WTC11 (cell line): ENCODE measurements around the gene GRM8. TPM values are rescaled to one million over a fixed set of nuclear protein-coding genes. Genes with fewer than 3 reads are reported as not detected.

ENCODE experiments used
- ATAC-seq: fragments of 200-7000 bp; cut with Tn5 transposase; 2 replicates; pipeline ENCODE4 v1.10.0; 2021; ENCODE audit warnings: mild to moderate bottlenecking, moderate library complexity
- CTCF ChIA-PET: fragments of 300-600 bp; sonication (Branson Sonifier 250); formaldehyde crosslinking; loops from one replicate; lab custom pipeline; 2021; ENCODE audit warnings: antibody characterized with exemption; lab: Charles Lee
- POLR2A ChIA-PET: fragments of 350-600 bp; sonication (Branson Sonifier 250); formaldehyde crosslinking; loops from one replicate; lab custom pipeline; 2021; ENCODE audit warnings: antibody characterized with exemption; lab: Charles Lee
- DNase-seq: peaks from one replicate; pipeline ENCODE4 v3.0.0; 2021; ENCODE audit warnings: low spot score
- H3K27ac Mint-ChIP-seq: 2 replicates; pipeline ENCODE4 v1.8.0; 2021; ENCODE audit warnings: mixed read lengths
- H3K27me3 Mint-ChIP-seq: 2 replicates; pipeline ENCODE4 v1.8.0; 2021; ENCODE audit warnings: low read depth, mild to moderate bottlenecking, moderate library complexity, mixed read lengths
- H3K36me3 Mint-ChIP-seq: 2 replicates; pipeline ENCODE4 v1.8.0; 2021; ENCODE audit warnings: mixed read lengths
- H3K4me1 Mint-ChIP-seq: 2 replicates; pipeline ENCODE4 v1.8.0; 2022; ENCODE audit warnings: mixed read lengths
- H3K4me3 Mint-ChIP-seq: 2 replicates; pipeline ENCODE4 v1.8.0; 2021; ENCODE audit warnings: mild to moderate bottlenecking, moderate library complexity, mixed read lengths
- H3K9me3 Mint-ChIP-seq: 2 replicates; pipeline ENCODE4 v1.8.0; 2021; ENCODE audit warnings: mixed read lengths
- CBFB ChIP-seq: sonication (generic); formaldehyde crosslinking; IDR thresholded peaks from 2 replicates; pipeline ENCODE4 v1.8.1; 2022; ENCODE audit warnings: mild to moderate bottlenecking, low read depth, missing genetic modification reagents
- ELF4 ChIP-seq: sonication (generic); formaldehyde crosslinking; IDR thresholded peaks from 2 replicates; pipeline ENCODE4 v1.8.1; 2022; ENCODE audit warnings: low read depth, mild to moderate bottlenecking, moderate library complexity, missing genetic modification reagents
- FOXK1 ChIP-seq: sonication (generic); formaldehyde crosslinking; IDR thresholded peaks from 2 replicates; pipeline ENCODE4 v1.8.0; 2022; ENCODE audit warnings: mild to moderate bottlenecking, moderate library complexity, missing genetic modification reagents
- IRF2 ChIP-seq: sonication (generic); formaldehyde crosslinking; IDR thresholded peaks from 2 replicates; pipeline ENCODE4 v1.8.0; 2022; ENCODE audit warnings: low read depth, missing genetic modification reagents, borderline replicate concordance
- MXD4 ChIP-seq: fragments of 250-450 bp; sonication (Bioruptor Pico); IDR thresholded peaks from 2 replicates; pipeline ENCODE4 v1.8.0; 2021; ENCODE audit warnings: mild to moderate bottlenecking, moderate library complexity, borderline replicate concordance
- NFATC4 ChIP-seq: fragments of 250-450 bp; sonication (Bioruptor Pico); IDR thresholded peaks from 2 replicates; pipeline ENCODE4 v1.9.0; 2021; ENCODE audit warnings: mild to moderate bottlenecking
- SMAD3 ChIP-seq: sonication (generic); formaldehyde crosslinking; IDR thresholded peaks from 2 replicates; pipeline ENCODE4 v1.8.0; 2022; ENCODE audit warnings: missing genetic modification reagents, mild to moderate bottlenecking, borderline replicate concordance
- SP1 ChIP-seq: sonication (generic); formaldehyde crosslinking; conservative IDR thresholded peaks from 2 replicates; pipeline ENCODE4 v1.8.1; 2022; ENCODE audit warnings: missing genetic modification reagents
- TCF7 ChIP-seq: sonication (generic); formaldehyde crosslinking; IDR thresholded peaks from 2 replicates; pipeline ENCODE4 v1.8.0; 2022; ENCODE audit warnings: mild to moderate bottlenecking, low read depth, missing genetic modification reagents, moderate library complexity
- TP53 ChIP-seq: sonication (generic); formaldehyde crosslinking; IDR thresholded peaks from 2 replicates; pipeline ENCODE4 v1.8.1; 2023; ENCODE audit warnings: mild to moderate bottlenecking, missing genetic modification reagents
- ZNF121 ChIP-seq: sonication (generic); formaldehyde crosslinking; IDR thresholded peaks from 2 replicates; pipeline ENCODE4 v1.8.0; 2023; ENCODE audit warnings: missing genetic modification reagents
- ZNF219 ChIP-seq: sonication (generic); formaldehyde crosslinking; IDR thresholded peaks from 2 replicates; pipeline ENCODE4 v1.8.0; 2023; ENCODE audit warnings: missing genetic modification reagents, mild to moderate bottlenecking, borderline replicate concordance
- total RNA-seq: library from RNA; stranded (reverse); gene quantifications from 3 replicates; pipeline ENCODE4 v1.2.3, GENCODE V29; 2021
- TF ChIP-seq, protein P1 (sequence below): fragments of 250-450 bp; sonication (Bioruptor Pico); conservative IDR thresholded peaks from 2 replicates; pipeline ENCODE4 v1.9.0; 2021; ENCODE audit warnings: mild to moderate bottlenecking
- TF ChIP-seq, protein P2 (sequence below): fragments of 250-450 bp; sonication (Bioruptor Pico); IDR thresholded peaks from 2 replicates; pipeline ENCODE4 v1.9.0; 2021; ENCODE audit warnings: moderate library complexity, mild to moderate bottlenecking, inconsistent platforms, borderline replicate concordance
- TF ChIP-seq, protein P3 (sequence below): sonication (generic); formaldehyde crosslinking; IDR thresholded peaks from 2 replicates; pipeline ENCODE4 v1.8.0; 2023; ENCODE audit warnings: mild to moderate bottlenecking, missing genetic modification reagents
- TF ChIP-seq, protein P4 (sequence below): sonication (generic); formaldehyde crosslinking; IDR thresholded peaks from 2 replicates; pipeline ENCODE4 v1.8.0; 2022; ENCODE audit warnings: mild to moderate bottlenecking, missing genetic modification reagents
- TF ChIP-seq, protein P5 (sequence below): fragments of 250-450 bp; sonication (Bioruptor Pico); IDR thresholded peaks from 2 replicates; pipeline ENCODE4 v1.9.0; 2021; ENCODE audit warnings: mild to moderate bottlenecking
- TF ChIP-seq, protein P6 (sequence below): fragments of 250-450 bp; sonication (Bioruptor Pico); IDR thresholded peaks from 2 replicates; pipeline ENCODE4 v1.9.0; 2021; ENCODE audit warnings: mild to moderate bottlenecking

GRM8 gene
- total RNA-seq, 1 experiment from 2014 or later, result 2.3 TPM

DNA sequence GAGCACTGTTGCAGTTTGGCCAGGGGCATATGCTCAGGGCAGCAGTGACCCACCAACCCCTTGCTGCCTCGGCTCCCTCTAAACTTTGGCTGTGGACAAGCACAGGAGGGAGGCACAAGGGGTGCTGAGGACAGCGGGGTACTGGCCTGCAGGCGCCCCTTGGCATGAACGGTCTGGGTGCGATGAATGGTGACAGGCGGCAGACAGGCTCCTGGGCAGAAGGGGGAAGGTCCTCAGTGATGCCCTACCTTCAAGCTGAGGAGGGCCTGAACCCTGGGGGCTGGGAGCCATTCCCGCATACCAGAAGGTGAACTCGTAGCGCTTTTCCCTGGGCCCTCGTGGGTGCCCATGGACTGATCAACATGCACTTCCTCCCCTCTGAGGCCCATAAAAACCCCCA lies 567.1 kb downstream of the GRM8 start:
- no peaks in the 10 kb centered on the region for H3K27me3 Mint-ChIP-seq
- no peak for ATAC-seq

DNA sequence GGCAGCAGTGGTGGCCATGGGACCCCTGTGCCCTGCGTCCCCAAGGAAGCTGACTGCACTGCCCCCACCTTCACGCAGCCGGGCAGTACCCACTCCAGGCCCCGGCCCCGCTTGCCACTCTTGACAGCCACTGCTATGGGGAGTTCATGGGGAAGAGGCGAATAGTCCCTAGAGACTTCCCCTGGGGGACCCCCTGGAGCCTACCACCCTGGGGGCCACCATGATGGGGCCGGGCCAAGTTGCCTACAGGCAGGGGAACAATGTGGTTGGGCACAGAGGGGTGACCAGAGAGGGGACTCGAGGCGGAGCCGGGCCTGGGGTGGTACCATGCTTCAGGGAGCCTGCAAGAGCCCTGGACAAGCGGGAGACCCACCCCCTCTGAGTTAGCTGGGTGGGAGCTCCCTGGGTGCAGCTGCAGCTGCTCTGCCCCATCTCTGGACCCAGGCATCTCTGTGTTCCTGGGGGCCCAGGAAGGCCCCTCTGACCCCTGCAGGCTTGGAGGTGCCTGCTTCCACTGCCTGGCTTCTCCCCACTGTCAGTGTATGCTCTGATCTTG lies 567.6 kb downstream of the GRM8 start:
- ATAC-seq (no peak), DNase-seq (no peak)
- POLR2A ChIA-PET, result no interaction called here
- H3K36me3 Mint-ChIP-seq, result peaks cover 7% of the 10 kb centered on the region
- CTCF ChIA-PET, result no interaction called here
- H3K4me1 Mint-ChIP-seq, result peaks cover 22% of the 10 kb centered on the region
- no peak for TF ChIP-seq SP1
- no peak for TF ChIP-seq ZNF121 (CRISPR knock-in tag)
- TF ChIP-seq, protein P1, sequence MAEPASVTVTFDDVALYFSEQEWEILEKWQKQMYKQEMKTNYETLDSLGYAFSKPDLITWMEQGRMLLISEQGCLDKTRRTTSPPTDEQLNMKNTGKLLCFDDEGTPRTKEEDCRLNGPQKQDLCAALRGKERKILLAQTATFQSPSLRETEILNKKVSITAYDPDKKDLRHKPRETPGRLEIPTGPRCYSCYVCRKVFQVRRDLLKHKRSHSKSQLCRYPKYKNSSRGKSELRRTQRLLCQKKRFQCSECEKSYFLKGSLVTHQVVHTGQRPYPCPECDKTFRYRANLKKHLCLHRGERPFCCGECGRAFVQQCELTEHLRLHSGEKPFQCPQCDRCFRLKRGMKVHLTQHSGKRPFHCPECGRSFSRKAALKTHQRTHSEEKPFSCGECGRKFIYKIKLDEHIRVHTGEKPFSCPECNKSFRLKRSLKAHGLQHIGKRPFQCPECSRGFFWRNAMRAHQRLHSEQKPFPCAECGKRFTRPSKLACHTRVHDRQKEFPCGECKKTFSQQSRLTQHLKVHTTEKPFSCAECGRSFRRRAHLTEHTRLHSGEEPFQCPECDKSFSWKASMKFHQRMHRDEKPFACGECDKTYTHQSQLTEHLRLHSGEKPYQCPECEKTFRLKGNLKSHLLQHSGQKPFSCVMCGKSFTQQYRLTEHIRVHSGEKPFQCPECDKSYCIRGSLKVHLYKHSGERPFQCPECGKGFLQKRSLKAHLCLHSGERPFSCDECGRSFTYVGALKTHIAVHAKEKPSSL (CRISPR knock-in tag), result no peak
- TF ChIP-seq, all 79 proteins: peak for 0
- H3K27me3 Mint-ChIP-seq, result no peaks in the 10 kb centered on the region
- H3K4me3 Mint-ChIP-seq, result no peak overlapping the region
- peaks cover 7% of the 10 kb centered on the region for H3K9me3 Mint-ChIP-seq
- no peak overlapping the region for H3K27ac Mint-ChIP-seq

More for the DNA sequence above, 567.1 kb downstream of the GRM8 start:
- no peak for DNase-seq
- Mint-ChIP-seq H3K36me3 (peaks cover 10% of the 10 kb centered on the region), H3K27ac (no peak overlapping the region), H3K4me3 (no peak overlapping the region), H3K9me3 (peaks cover 12% of the 10 kb centered on the region), H3K4me1 (peaks cover 22% of the 10 kb centered on the region)
- POLR2A ChIA-PET, result no interaction called here
- CTCF ChIA-PET, result no interaction called here
- TF ChIP-seq ELF4 (CRISPR knock-in tag) (no peak), SMAD3 (CRISPR knock-in tag) (no peak), TCF7 (CRISPR knock-in tag) (no peak), ZNF219 (CRISPR knock-in tag) (no peak), CBFB (no peak), FOXK1 (CRISPR knock-in tag) (no peak)
- TF ChIP-seq, protein P2, sequence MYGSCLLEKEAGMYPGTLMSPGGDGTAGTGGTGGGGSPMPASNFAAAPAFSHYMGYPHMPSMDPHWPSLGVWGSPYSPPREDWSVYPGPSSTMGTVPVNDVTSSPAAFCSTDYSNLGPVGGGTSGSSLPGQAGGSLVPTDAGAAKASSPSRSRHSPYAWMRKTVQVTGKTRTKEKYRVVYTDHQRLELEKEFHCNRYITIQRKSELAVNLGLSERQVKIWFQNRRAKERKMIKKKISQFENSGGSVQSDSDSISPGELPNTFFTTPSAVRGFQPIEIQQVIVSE (CRISPR knock-in tag), result no peak
- TF ChIP-seq, protein P3, sequence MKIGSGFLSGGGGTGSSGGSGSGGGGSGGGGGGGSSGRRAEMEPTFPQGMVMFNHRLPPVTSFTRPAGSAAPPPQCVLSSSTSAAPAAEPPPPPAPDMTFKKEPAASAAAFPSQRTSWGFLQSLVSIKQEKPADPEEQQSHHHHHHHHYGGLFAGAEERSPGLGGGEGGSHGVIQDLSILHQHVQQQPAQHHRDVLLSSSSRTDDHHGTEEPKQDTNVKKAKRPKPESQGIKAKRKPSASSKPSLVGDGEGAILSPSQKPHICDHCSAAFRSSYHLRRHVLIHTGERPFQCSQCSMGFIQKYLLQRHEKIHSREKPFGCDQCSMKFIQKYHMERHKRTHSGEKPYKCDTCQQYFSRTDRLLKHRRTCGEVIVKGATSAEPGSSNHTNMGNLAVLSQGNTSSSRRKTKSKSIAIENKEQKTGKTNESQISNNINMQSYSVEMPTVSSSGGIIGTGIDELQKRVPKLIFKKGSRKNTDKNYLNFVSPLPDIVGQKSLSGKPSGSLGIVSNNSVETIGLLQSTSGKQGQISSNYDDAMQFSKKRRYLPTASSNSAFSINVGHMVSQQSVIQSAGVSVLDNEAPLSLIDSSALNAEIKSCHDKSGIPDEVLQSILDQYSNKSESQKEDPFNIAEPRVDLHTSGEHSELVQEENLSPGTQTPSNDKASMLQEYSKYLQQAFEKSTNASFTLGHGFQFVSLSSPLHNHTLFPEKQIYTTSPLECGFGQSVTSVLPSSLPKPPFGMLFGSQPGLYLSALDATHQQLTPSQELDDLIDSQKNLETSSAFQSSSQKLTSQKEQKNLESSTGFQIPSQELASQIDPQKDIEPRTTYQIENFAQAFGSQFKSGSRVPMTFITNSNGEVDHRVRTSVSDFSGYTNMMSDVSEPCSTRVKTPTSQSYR (CRISPR knock-in tag), result no peak

DNA sequence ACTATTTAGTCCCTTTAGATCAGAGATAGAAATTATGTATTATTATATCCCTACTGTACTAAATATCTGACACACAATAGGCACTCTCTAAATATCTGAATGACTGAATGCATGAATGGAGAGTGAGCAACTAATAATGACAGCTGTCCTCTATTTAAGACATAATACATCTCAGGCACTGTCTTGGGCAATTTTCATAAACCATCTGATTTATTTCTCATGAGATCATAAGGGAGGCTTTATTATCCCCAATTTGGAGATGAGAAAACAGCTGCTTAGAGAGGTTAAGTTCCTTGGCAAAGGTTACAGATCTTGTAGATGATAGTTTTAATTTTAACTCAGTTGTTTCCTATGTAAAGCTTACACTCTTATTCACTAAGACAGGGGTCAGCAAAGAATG lies 570.6 kb downstream of the GRM8 start:
- no peak for DNase-seq
- H3K9me3 Mint-ChIP-seq, result no peaks in the 10 kb centered on the region
- H3K27ac Mint-ChIP-seq, result no peak overlapping the region
- ChIA-PET POLR2A (no interaction called here), CTCF (no interaction called here)
- no peak overlapping the region for H3K4me3 Mint-ChIP-seq
- no peaks in the 10 kb centered on the region for H3K36me3 Mint-ChIP-seq
- ATAC-seq, result no peak
- H3K4me1 Mint-ChIP-seq, result peaks cover 6% of the 10 kb centered on the region
- H3K27me3 Mint-ChIP-seq, result no peaks in the 10 kb centered on the region
- TF ChIP-seq MXD4 (CRISPR knock-in tag) (no peak), CBFB (no peak), NFATC4 (no peak), IRF2 (no peak), TP53 (CRISPR knock-in tag) (no peak)
- TF ChIP-seq, protein P3 (CRISPR knock-in tag), result no peak
- TF ChIP-seq, protein P4, sequence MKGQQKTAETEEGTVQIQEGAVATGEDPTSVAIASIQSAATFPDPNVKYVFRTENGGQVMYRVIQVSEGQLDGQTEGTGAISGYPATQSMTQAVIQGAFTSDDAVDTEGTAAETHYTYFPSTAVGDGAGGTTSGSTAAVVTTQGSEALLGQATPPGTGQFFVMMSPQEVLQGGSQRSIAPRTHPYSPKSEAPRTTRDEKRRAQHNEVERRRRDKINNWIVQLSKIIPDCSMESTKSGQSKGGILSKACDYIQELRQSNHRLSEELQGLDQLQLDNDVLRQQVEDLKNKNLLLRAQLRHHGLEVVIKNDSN (CRISPR knock-in tag), result no peak
- TF ChIP-seq, protein P5, sequence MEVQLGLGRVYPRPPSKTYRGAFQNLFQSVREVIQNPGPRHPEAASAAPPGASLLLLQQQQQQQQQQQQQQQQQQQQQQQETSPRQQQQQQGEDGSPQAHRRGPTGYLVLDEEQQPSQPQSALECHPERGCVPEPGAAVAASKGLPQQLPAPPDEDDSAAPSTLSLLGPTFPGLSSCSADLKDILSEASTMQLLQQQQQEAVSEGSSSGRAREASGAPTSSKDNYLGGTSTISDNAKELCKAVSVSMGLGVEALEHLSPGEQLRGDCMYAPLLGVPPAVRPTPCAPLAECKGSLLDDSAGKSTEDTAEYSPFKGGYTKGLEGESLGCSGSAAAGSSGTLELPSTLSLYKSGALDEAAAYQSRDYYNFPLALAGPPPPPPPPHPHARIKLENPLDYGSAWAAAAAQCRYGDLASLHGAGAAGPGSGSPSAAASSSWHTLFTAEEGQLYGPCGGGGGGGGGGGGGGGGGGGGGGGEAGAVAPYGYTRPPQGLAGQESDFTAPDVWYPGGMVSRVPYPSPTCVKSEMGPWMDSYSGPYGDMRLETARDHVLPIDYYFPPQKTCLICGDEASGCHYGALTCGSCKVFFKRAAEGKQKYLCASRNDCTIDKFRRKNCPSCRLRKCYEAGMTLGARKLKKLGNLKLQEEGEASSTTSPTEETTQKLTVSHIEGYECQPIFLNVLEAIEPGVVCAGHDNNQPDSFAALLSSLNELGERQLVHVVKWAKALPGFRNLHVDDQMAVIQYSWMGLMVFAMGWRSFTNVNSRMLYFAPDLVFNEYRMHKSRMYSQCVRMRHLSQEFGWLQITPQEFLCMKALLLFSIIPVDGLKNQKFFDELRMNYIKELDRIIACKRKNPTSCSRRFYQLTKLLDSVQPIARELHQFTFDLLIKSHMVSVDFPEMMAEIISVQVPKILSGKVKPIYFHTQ (CRISPR knock-in tag), result no peak
- TF ChIP-seq, protein P6, sequence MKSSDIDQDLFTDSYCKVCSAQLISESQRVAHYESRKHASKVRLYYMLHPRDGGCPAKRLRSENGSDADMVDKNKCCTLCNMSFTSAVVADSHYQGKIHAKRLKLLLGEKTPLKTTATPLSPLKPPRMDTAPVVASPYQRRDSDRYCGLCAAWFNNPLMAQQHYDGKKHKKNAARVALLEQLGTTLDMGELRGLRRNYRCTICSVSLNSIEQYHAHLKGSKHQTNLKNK (CRISPR knock-in tag), result no peak
